Measurements from ENCODE around the gene CD68.

The CD68 gene

DNA sequence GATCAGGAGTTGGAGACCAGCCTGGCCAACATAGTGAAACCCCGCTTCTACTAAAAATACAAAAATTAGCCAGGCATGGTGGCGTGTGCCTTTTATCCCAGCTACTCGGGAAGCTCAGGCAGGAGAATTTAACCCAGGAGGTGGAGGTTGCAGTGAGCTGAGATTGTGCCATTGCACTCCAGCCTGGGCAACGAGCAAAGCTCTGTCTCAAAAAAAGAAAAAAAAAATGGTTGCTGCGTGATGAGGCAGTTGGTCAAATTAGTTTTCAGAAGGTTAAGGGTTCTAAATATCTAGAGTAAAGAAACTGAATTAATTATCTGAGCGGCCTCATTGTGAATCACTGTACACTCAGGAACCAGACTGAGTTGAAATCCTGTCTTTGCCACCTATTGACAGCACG lies 3.5 kb upstream of the CD68 start:
- peaks cover 66% of the 10 kb centered on the region for H3K4me1 ChIP-seq (ENCODE audit: low read length)
- peaks cover 80% of the 10 kb centered on the region for H3F3A ChIP-seq (ENCODE audit: insufficient read depth, low read length)
- DNase-seq: no peak
- no peak overlapping the region for H3K4me3 ChIP-seq (ENCODE audit: low read length)
- H3K79me2 ChIP-seq (ENCODE audit: low read length): peaks cover 75% of the 10 kb centered on the region
- no peaks in the 10 kb centered on the region for H3K27me3 ChIP-seq (replicated peaks; ENCODE audit: insufficient read depth, low read length)
- no peaks in the 10 kb centered on the region for H3K9me2 ChIP-seq (replicated peaks; ENCODE audit: insufficient read depth, low read length)
- H4K20me1 ChIP-seq (ENCODE audit: insufficient read depth, low read length): peaks cover 51% of the 10 kb centered on the region
- TF ChIP-seq, protein P1, sequence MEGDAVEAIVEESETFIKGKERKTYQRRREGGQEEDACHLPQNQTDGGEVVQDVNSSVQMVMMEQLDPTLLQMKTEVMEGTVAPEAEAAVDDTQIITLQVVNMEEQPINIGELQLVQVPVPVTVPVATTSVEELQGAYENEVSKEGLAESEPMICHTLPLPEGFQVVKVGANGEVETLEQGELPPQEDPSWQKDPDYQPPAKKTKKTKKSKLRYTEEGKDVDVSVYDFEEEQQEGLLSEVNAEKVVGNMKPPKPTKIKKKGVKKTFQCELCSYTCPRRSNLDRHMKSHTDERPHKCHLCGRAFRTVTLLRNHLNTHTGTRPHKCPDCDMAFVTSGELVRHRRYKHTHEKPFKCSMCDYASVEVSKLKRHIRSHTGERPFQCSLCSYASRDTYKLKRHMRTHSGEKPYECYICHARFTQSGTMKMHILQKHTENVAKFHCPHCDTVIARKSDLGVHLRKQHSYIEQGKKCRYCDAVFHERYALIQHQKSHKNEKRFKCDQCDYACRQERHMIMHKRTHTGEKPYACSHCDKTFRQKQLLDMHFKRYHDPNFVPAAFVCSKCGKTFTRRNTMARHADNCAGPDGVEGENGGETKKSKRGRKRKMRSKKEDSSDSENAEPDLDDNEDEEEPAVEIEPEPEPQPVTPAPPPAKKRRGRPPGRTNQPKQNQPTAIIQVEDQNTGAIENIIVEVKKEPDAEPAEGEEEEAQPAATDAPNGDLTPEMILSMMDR (IDR thresholded peaks at IDR 0.05; ENCODE audit: low read length): no peak
- TF ChIP-seq EZH2phosphoT487 (IDR thresholded peaks at IDR 0.05; ENCODE audit: low read length): no peak
- no peak for TF ChIP-seq EZH2 (optimal IDR thresholded peaks at IDR 0.05; ENCODE audit: low read depth, low read length)
- no peak overlapping the region for H3K9ac ChIP-seq (ENCODE audit: low read length)
- peak overlapping the region; percentile 6; the same call in 1 of the 2 replicates for H3K27ac ChIP-seq (ENCODE audit: low read length)
- no peak overlapping the region for H2AFZ ChIP-seq (ENCODE audit: low read length)
- peaks cover 34% of the 10 kb centered on the region for H3K36me3 ChIP-seq (replicated peaks; ENCODE audit: insufficient read depth, low read length)
- H3K4me2 ChIP-seq (ENCODE audit: low read depth, low read length): peak overlapping the region; percentile 94; the same call in 1 of the 2 replicates
- H3K9me3 ChIP-seq (replicated peaks; ENCODE audit: insufficient read depth, low read length): no peaks in the 10 kb centered on the region

- Histone ChIP-seq H3K9me3 (replicated peaks; ENCODE audit: insufficient read depth, low read length) (no peaks in the 10 kb centered on the region), H3K4me3 (ENCODE audit: low read length) (no peak overlapping the region), H3K4me2 (ENCODE audit: low read depth, low read length) (peak overlapping the region; percentile 94), H3F3A (ENCODE audit: insufficient read depth, low read length) (peaks cover 84% of the 10 kb centered on the region), H3K79me2 (ENCODE audit: low read length) (peaks cover 74% of the 10 kb centered on the region), H3K9ac (ENCODE audit: low read length) (no peak overlapping the region), H3K4me1 (ENCODE audit: low read length) (peaks cover 63% of the 10 kb centered on the region), H3K27ac (ENCODE audit: low read length) (peak overlapping the region; percentile 6; the same call in 1 of the 2 replicates), H3K36me3 (replicated peaks; ENCODE audit: insufficient read depth, low read length) (peaks cover 34% of the 10 kb centered on the region), H4K20me1 (ENCODE audit: insufficient read depth, low read length) (peaks cover 51% of the 10 kb centered on the region), H2AFZ (ENCODE audit: low read length) (no peak overlapping the region), H3K27me3 (replicated peaks; ENCODE audit: insufficient read depth, low read length) (no peaks in the 10 kb centered on the region), H3K9me2 (replicated peaks; ENCODE audit: insufficient read depth, low read length) (no peaks in the 10 kb centered on the region)
- DNase-seq: no peak
- TF ChIP-seq EZH2 (optimal IDR thresholded peaks at IDR 0.05; ENCODE audit: low read depth, low read length) (no peak), EZH2phosphoT487 (IDR thresholded peaks at IDR 0.05; ENCODE audit: low read length) (no peak)
- TF ChIP-seq, protein P1 (IDR thresholded peaks at IDR 0.05; ENCODE audit: low read length): no peak
Observed at GRCh38 chr17:7576432-7576937, 3.0 kb upstream of the CD68 start.

GRCh38 chr17:7577327-7578199 lies 1.9 kb upstream of the CD68 start:
- TF ChIP-seq EZH2phosphoT487 (IDR thresholded peaks at IDR 0.05; ENCODE audit: low read length): no peak
- TF ChIP-seq EZH2 (optimal IDR thresholded peaks at IDR 0.05; ENCODE audit: low read depth, low read length): no peak
- TF ChIP-seq, protein P1 (IDR thresholded peaks at IDR 0.05; ENCODE audit: low read length): no peak
- Histone ChIP-seq H3K4me1 (ENCODE audit: low read length) (peaks cover 63% of the 10 kb centered on the region), H4K20me1 (ENCODE audit: insufficient read depth, low read length) (peaks cover 51% of the 10 kb centered on the region), H3K9ac (ENCODE audit: low read length) (no peak overlapping the region), H2AFZ (ENCODE audit: low read length) (no peak overlapping the region), H3K27ac (ENCODE audit: low read length) (no peak overlapping the region; the same call in 1 of the 2 replicates), H3K9me3 (replicated peaks; ENCODE audit: insufficient read depth, low read length) (no peaks in the 10 kb centered on the region), H3K4me3 (ENCODE audit: low read length) (no peak overlapping the region), H3K9me2 (replicated peaks; ENCODE audit: insufficient read depth, low read length) (no peaks in the 10 kb centered on the region), H3K79me2 (ENCODE audit: low read length) (peaks cover 75% of the 10 kb centered on the region), H3K4me2 (ENCODE audit: low read depth, low read length) (peak overlapping the region; percentile 9), H3K36me3 (replicated peaks; ENCODE audit: insufficient read depth, low read length) (peaks cover 34% of the 10 kb centered on the region), H3K27me3 (replicated peaks; ENCODE audit: insufficient read depth, low read length) (no peaks in the 10 kb centered on the region), H3F3A (ENCODE audit: insufficient read depth, low read length) (peaks cover 84% of the 10 kb centered on the region)
- DNase-seq: no peak
